ENCODE data around the gene TBATA. TPM values are rescaled to one million over a fixed set of nuclear protein-coding genes. Genes with fewer than 3 reads are reported as not detected.

The TBATA gene
- total RNA-seq, 1 experiment from 2014 or later = not detected

DNA sequence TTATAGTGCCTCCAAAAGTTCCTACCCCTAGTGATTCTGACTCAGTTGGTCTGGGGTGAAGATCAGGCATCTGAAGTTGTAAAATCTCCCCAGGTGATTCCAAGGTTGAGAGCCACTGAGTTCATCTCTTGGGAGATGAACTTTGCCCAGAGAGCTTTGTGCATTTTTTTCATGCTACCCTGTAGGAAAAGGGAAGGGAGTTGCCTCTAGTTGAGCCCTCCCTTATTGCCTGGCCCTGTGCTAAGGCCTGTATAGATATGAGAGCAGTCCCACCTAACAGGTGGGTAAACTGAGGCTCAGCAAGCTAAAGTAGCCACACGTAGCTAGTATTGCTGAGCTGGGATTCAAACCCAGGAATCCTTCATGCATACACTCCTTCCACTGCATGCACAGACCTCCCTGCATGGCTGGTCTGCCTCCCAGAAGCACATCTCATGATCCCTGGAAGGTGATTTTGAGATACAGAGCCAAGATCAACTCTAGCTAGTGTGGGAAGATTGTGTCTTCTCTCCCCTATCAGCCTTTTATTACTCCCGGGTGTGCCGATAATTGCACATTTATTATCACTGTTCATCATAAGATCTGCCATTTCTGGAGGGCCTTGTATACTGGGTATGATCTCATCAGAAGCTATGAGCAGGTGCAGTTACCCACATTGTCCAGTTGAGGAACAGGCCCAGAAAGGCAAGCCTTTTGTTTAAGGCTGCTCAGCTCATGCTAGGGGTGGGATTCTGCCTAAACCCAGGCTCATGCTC, 47.0 kb downstream of the TBATA start (continued):
- TF ChIP-seq, protein P1, sequence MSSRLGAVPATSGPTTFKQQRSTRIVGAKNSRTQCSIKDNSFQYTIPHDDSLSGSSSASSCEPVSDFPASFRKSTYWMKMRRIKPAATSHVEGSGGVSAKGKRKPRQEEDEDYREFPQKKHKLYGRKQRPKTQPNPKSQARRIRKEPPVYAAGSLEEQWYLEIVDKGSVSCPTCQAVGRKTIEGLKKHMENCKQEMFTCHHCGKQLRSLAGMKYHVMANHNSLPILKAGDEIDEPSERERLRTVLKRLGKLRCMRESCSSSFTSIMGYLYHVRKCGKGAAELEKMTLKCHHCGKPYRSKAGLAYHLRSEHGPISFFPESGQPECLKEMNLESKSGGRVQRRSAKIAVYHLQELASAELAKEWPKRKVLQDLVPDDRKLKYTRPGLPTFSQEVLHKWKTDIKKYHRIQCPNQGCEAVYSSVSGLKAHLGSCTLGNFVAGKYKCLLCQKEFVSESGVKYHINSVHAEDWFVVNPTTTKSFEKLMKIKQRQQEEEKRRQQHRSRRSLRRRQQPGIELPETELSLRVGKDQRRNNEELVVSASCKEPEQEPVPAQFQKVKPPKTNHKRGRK (CRISPR knock-in tag; IDR thresholded peaks at IDR 0.05; ENCODE audit: borderline replicate concordance) = no peak
- TF ChIP-seq ZNF138 (CRISPR knock-in tag; conservative IDR thresholded peaks at IDR 0.05) (no peak), JUN (CRISPR knock-in tag; IDR thresholded peaks at IDR 0.05) (no peak)
- TF ChIP-seq, protein P2, sequence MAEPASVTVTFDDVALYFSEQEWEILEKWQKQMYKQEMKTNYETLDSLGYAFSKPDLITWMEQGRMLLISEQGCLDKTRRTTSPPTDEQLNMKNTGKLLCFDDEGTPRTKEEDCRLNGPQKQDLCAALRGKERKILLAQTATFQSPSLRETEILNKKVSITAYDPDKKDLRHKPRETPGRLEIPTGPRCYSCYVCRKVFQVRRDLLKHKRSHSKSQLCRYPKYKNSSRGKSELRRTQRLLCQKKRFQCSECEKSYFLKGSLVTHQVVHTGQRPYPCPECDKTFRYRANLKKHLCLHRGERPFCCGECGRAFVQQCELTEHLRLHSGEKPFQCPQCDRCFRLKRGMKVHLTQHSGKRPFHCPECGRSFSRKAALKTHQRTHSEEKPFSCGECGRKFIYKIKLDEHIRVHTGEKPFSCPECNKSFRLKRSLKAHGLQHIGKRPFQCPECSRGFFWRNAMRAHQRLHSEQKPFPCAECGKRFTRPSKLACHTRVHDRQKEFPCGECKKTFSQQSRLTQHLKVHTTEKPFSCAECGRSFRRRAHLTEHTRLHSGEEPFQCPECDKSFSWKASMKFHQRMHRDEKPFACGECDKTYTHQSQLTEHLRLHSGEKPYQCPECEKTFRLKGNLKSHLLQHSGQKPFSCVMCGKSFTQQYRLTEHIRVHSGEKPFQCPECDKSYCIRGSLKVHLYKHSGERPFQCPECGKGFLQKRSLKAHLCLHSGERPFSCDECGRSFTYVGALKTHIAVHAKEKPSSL (CRISPR knock-in tag; conservative IDR thresholded peaks at IDR 0.05) = no peak

DNA sequence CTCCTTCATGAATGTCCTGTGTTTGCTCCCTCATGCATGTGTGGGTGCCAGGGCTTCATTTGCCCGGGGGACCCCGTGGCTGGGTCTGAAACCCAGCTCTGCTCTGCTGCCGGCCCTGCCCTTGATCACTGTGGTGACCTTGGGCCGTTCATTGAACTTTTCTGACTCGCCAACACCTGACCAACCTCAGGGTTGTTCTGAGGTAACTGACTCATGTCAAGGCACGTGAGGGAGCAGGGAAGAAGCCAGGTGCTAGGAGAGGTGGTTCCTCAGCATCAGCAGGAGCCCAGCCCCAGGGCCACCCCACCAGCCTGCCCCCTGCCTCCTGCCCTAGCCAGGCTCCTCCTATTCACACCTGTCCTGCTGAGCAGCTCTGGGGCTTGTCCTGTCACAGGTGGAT, 47.9 kb downstream of the TBATA start:
- H3K9me3 Mint-ChIP-seq = no peaks in the 10 kb centered on the region
- no peak for DNase-seq (ENCODE audit: low spot score)
- 0 out of 2 replicates have a peak, but pooled peaks cover 2% of the 10 kb centered on the region for H3K4me1 Mint-ChIP-seq
- TF ChIP-seq ZNF532 (CRISPR knock-in tag; IDR thresholded peaks at IDR 0.05; ENCODE audit: borderline replicate concordance) = no peak
- TF ChIP-seq SMAD3 (CRISPR knock-in tag; IDR thresholded peaks at IDR 0.05; ENCODE audit: borderline replicate concordance) = no peak
- no peak for TF ChIP-seq NR1H2 (CRISPR knock-in tag; IDR thresholded peaks at IDR 0.05)
- TF ChIP-seq, protein P3, sequence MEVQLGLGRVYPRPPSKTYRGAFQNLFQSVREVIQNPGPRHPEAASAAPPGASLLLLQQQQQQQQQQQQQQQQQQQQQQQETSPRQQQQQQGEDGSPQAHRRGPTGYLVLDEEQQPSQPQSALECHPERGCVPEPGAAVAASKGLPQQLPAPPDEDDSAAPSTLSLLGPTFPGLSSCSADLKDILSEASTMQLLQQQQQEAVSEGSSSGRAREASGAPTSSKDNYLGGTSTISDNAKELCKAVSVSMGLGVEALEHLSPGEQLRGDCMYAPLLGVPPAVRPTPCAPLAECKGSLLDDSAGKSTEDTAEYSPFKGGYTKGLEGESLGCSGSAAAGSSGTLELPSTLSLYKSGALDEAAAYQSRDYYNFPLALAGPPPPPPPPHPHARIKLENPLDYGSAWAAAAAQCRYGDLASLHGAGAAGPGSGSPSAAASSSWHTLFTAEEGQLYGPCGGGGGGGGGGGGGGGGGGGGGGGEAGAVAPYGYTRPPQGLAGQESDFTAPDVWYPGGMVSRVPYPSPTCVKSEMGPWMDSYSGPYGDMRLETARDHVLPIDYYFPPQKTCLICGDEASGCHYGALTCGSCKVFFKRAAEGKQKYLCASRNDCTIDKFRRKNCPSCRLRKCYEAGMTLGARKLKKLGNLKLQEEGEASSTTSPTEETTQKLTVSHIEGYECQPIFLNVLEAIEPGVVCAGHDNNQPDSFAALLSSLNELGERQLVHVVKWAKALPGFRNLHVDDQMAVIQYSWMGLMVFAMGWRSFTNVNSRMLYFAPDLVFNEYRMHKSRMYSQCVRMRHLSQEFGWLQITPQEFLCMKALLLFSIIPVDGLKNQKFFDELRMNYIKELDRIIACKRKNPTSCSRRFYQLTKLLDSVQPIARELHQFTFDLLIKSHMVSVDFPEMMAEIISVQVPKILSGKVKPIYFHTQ (CRISPR knock-in tag; IDR thresholded peaks at IDR 0.05) = no peak
- TF ChIP-seq USF1 (CRISPR knock-in tag; IDR thresholded peaks at IDR 0.05) = no peak
- no peak for TF ChIP-seq NR3C1 (CRISPR knock-in tag; conservative IDR thresholded peaks at IDR 0.05; ENCODE audit: low read depth)
- H3K4me3 Mint-ChIP-seq = no peak overlapping the region
- ATAC-seq = no peak
- no peak overlapping the region for H3K27ac Mint-ChIP-seq
- no peaks in the 10 kb centered on the region for H3K36me3 Mint-ChIP-seq
- no peaks in the 10 kb centered on the region for H3K27me3 Mint-ChIP-seq (ENCODE audit: low read depth)
- POLR2A ChIA-PET = no interaction called here
- CTCF ChIA-PET = no interaction called here
